ENCODE data around the gene CCR5AS.

Gene CCR5AS

DNA sequence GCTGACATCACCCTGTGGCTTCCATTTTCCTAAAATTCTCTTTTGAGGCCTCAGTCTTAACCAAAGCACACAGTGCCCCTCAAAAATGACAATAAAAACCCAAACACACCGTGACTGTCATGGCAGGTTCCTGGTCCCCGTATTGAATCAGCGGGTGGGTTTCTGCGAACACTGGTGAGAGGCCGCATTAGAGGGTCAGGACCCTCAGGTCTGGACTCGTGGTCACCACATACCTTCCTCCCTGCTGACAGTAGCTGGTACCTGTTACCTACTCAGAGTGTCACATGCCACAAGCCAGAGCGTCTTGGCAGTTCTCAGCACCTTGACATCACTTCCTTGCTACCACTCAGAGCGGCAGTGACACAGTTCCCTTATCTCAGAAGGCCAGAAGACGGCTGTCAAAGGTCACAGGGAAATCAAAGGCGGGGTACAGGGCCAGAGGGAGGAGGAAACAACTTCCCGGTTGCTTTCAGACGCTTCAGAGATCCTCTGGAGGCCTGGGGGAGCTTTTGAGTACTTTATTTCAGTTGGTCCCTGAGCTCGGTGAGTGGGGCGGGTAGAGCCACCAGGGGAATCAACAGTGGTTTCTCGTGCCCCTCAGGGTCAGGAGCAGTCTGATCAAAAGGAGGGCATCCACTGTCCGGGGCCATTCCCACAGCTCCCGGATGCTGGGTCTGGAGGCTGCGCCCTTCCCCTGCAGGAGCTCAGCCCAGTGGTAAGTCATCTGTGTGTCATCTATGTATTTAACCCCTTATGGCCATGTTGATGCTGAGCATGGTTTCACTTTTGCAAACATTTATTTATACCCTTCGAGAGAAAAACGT is at the start of gene CCR5AS, which contains the start of gene CCRL2:
CCR5AS (minus strand) TSS at position 279 of the 824 bp plus-strand sequence.
CCRL2 (plus strand) TSS at position 472 of the 824 bp plus-strand sequence. CDS start 821 bp downstream, outside the sequence.
- no peaks in the 10 kb centered on the region for H3K9me3 ChIP-seq
- WGBS, 2 donors (ENCODE audit: low coverage in 1 of 2), result 33 to 65% methylated on average over 8 to 13 of the region's 20 CpGs
- no peaks in the 10 kb centered on the region for H3K36me3 ChIP-seq
- TF ChIP-seq POLR2A (IDR thresholded peaks at IDR 0.05) (peak in 1 of 2 donors; percentile 22), EP300 (IDR thresholded peaks at IDR 0.05) (no peak), POLR2AphosphoS5 (IDR thresholded peaks at IDR 0.05) (peak; percentile 39)
- TF ChIP-seq, protein P1, sequence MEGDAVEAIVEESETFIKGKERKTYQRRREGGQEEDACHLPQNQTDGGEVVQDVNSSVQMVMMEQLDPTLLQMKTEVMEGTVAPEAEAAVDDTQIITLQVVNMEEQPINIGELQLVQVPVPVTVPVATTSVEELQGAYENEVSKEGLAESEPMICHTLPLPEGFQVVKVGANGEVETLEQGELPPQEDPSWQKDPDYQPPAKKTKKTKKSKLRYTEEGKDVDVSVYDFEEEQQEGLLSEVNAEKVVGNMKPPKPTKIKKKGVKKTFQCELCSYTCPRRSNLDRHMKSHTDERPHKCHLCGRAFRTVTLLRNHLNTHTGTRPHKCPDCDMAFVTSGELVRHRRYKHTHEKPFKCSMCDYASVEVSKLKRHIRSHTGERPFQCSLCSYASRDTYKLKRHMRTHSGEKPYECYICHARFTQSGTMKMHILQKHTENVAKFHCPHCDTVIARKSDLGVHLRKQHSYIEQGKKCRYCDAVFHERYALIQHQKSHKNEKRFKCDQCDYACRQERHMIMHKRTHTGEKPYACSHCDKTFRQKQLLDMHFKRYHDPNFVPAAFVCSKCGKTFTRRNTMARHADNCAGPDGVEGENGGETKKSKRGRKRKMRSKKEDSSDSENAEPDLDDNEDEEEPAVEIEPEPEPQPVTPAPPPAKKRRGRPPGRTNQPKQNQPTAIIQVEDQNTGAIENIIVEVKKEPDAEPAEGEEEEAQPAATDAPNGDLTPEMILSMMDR (IDR thresholded peaks at IDR 0.05), result no peak
- ATAC-seq, result peak; percentile 72
- H3K27ac ChIP-seq, result peak within 1 kb of the TSS in 3 of 4 donors; percentile 58 to 72 (median 58)
- H3K27me3 ChIP-seq, result peaks cover 18% of the 10 kb centered on the region
- H3K4me3 ChIP-seq, result peak within 1 kb of the TSS in 1 of 2 donors; percentile 33
- peaks cover 0 to 21% (median 4%) of the 10 kb centered on the region in 3 donors for H3K4me1 ChIP-seq

DNA sequence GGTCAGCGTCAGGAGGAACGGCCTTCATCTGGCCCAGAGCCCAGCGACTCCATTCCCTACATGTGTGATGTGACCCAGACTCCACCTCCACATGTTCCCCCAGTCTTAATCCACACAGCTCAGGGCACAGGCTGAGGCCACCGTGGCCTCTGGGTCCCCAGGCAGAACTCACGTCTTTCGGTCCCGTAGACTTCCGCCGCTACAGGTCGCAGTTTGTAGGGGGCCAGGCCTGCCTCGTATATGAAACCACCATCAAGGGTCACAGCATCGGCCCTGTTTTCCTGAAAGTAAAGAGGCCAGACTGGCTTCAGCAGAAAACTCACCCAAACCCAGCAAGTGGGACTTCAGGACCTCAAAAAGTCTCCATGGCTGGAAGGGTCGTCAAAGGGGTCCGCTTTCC is 49.3 kb upstream of the CCR5AS start:
- Histone ChIP-seq H3K4me3 (no peak overlapping the region), H3K4me1 (no peaks in the 10 kb centered on the region), H3K27me3 (peaks cover 7% of the 10 kb centered on the region), H3K27ac (no peak overlapping the region), H3K36me3 (no peaks in the 10 kb centered on the region), H3K9me3 (no peaks in the 10 kb centered on the region)
- TF ChIP-seq POLR2A (IDR thresholded peaks at IDR 0.05) (no peak), POLR2AphosphoS5 (IDR thresholded peaks at IDR 0.05) (no peak), EP300 (IDR thresholded peaks at IDR 0.05) (no peak)
- 90 to 100% methylated on average over 1 to 2 of the region's 14 CpGs for WGBS, 2 donors (ENCODE audit: low coverage in 1 of 2)
- ATAC-seq, result no peak

DNA sequence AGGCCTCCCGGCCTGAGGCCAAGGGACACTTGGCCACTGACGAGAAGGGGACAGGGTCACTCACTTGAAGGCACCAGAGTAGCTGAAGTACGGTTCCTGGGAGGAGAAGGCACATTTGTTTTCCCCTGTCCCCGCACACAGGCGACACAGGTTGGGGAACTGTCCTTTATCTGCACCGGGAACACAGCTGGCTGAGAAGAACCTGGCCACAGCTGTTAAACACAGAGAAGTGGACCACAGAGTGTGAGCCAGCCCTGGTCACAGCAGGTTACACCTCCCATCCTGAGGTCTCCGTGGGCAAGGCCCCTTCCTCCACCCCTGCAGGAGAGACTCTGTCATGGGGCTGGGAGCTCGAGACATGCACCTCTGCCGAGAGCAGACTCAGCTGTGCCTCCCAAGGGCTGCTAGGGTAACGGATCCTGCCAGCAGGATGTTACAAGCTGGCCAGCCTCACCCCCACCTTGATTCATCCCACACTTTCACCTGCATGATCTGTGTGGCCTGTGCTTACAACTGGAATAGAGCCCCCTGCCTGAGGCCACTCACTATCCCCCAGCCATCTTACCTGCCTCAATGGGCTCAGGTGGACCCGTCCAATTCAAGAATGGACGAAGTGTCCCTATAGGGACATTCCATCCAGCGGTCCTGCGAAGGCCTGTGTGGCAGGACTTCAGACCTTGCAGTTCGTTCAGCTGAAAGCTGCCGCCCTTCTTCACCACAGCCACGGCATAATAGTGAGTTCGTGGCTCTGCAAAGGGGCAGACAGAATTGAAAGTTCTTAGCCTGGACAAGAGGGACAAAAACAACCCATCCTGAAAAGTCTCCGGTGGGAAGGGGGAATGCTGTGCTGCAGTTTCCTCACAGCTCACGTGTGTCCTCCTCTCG is 48.6 kb upstream of the CCR5AS start:
- WGBS, 2 donors (ENCODE audit: low coverage in 1 of 2), result 55 to 90% methylated on average over 6 to 8 of the region's 21 CpGs
- Histone ChIP-seq H3K4me1 (no peaks in the 10 kb centered on the region), H3K4me3 (no peak overlapping the region), H3K9me3 (no peaks in the 10 kb centered on the region), H3K36me3 (no peaks in the 10 kb centered on the region), H3K27ac (no peak overlapping the region), H3K27me3 (peaks cover 10% of the 10 kb centered on the region)
- TF ChIP-seq, protein P1 (IDR thresholded peaks at IDR 0.05), result no peak
- no peak for TF ChIP-seq EP300 (IDR thresholded peaks at IDR 0.05)
- no peak for ATAC-seq

DNA sequence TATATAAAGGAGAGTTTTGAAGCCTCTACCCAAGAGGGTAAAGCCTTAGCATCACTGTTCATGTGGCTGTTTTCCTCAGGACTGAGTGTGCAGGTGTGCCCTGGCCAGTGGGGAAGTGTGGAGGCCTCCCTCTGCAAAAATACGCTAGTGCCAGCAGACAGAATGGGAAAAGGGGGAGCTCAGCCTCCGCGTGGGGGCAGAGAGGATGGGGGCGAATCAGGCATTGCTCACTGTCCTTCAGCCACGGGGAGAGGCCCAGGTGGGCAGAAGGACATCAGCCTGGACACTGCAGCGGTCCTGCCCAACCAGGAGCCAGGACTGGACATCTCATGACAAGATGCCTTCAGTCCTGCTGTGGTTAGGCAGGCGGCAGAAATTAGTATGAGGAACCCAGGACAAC is 47.7 kb upstream of the CCR5AS start:
- no peak for ATAC-seq
- H3K27me3 ChIP-seq, result peaks cover 13% of the 10 kb centered on the region
- TF ChIP-seq POLR2A (IDR thresholded peaks at IDR 0.05), result no peak
- TF ChIP-seq POLR2AphosphoS5 (IDR thresholded peaks at IDR 0.05), result no peak
- TF ChIP-seq, protein P1 (IDR thresholded peaks at IDR 0.05), result no peak
- TF ChIP-seq EP300 (IDR thresholded peaks at IDR 0.05), result no peak
- H3K4me3 ChIP-seq, result no peak overlapping the region
- H3K4me1 ChIP-seq, result no peaks in the 10 kb centered on the region
- WGBS, 2 donors (ENCODE audit: low coverage in 1 of 2), result 100% methylated on average over 1 of the region's 7 CpGs; no CpG with 5 or more reads in 1 of the 2 donors
- no peak overlapping the region for H3K27ac ChIP-seq
- no peaks in the 10 kb centered on the region for H3K36me3 ChIP-seq
- H3K9me3 ChIP-seq, result no peaks in the 10 kb centered on the region

DNA sequence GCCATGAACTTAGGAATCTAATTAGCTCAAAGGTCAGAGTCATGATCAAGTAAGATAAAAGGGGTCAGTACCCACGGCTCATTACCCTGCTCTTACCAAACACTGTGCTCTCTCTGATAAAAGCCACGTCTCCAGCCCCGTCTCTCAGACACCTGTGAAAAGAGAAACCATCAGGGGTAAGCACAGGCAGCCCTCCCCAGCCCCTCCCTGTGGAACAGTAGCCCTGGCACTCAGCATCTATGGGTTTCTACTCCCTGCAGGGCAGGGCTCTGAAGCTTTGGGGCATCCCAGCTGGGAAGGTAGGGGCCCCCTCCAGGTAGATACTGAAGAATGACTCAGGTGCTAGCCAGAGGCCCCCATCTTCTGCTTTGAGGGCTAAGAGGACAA is 47.3 kb upstream of the CCR5AS start:
- Histone ChIP-seq H3K36me3 (no peaks in the 10 kb centered on the region), H3K4me1 (no peaks in the 10 kb centered on the region), H3K27ac (no peak overlapping the region), H3K27me3 (peaks cover 13% of the 10 kb centered on the region), H3K9me3 (no peaks in the 10 kb centered on the region), H3K4me3 (no peak overlapping the region)
- TF ChIP-seq, protein P1 (IDR thresholded peaks at IDR 0.05), result no peak
- TF ChIP-seq POLR2AphosphoS5 (IDR thresholded peaks at IDR 0.05) (no peak), POLR2A (IDR thresholded peaks at IDR 0.05) (no peak), EP300 (IDR thresholded peaks at IDR 0.05) (no peak)
- WGBS, 2 donors (ENCODE audit: low coverage in 1 of 2), result 27 to 55% methylated on average over 2 of the region's 3 CpGs
- no peak for ATAC-seq
